ENCODE data around the gene HFE.
"Not testable (repeated sequence)": the region's sequence is repeated elsewhere in the genome, so short reads cannot be mapped to it uniquely, and the experiment has no call there.

Gene HFE

DNA sequence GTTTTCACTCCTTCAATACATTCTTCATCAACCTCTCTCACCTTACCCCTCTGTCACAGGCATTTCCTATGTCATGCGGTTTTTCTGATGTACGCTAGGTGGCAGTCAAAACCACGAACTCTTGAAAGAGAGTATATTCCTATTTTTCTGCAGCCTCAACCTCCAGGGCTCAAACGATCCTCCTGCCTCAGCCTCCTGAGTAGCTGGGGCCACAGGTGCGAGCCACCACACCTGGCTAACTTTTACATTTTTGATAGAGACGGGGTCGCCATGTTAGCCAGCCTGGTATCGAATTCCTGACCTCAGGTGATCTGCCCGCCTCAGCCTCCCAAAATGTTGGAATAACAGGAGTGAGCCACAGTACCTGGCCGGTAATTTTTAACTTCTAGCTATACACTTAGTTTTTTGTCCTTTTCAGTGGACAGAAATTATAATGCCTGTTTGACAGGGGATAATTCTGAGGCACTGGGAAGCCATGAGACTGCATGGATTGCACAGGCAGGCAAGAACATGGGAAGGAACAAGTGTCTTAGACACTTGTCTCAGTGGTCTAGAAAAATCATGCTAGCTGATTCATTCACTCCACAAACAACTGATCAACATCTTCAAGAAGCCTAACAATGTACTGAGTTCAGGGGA, 22.5 kb upstream of the HFE start:
- FAIRE-seq, result no peak

DNA sequence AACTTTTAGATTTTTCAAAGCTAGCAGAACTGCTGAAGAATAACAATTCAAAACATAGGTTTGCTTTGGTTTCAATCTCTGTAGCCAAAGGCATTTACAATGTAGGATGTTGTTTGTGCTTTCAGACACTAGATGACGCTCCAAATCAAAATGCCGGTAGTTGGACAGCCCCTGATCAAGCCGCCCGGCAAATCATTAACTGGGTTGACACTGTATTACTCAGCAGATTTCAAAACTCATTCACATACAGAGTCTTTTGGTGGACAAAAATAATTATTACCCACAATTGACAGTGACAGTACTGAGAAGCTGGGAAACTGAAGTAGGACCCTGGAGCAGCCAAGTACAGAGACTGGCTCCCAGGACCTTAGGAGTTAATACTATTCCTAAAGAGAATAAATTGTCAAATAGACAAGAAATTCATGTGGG, 21.3 kb upstream of the HFE start:
- FAIRE-seq, result peak; percentile 80

DNA sequence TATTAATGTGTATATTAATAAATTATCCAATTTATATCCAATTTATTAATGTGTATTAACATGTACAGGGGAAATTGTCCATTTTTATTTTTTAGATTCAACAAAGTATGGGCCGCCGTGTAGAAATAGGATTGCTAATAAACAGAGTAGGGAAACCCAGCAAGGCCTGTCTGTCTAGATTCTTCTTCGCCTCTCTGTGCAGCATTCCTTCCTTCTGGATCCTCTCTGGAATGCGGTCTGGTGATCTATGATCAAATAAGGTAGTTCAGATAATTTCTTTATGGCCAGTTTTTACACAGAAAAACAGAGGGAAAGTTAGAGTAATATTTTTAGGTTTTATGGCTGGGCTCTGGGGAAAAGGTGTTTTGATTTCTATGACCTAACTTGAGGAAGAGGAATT, 19.9 kb upstream of the HFE start:
- no peak for FAIRE-seq

GRCh38 chr6:26068036-26068435, 19.2 kb upstream of the HFE start:
- FAIRE-seq, result no peak

DNA sequence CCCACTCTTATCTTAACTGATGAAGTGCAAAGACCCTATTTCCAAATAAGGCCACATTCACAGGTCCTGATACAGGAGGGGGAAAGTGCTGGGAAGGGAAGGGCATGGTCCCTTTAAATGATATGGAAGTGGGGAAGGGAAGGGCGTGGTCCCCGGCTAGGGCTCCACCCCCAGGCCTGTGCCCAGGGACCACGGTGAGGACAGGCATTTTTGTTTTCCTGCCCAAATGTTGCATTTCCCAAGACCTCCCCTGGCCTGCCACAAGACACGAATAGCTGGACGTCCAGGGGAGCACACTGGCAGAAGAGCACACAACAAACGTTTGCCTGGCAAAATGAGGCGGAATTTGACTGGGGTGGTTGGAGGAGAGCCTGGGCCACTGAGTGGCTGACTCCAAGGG, 16.1 kb upstream of the HFE start:
- FAIRE-seq, result no peak

GRCh38 chr6:26075063-26075717, 12.0 kb upstream of the HFE start:
- no peak for FAIRE-seq

GRCh38 chr6:26078066-26078465, 9.2 kb upstream of the HFE start:
- FAIRE-seq, result not testable (repeated sequence)

DNA sequence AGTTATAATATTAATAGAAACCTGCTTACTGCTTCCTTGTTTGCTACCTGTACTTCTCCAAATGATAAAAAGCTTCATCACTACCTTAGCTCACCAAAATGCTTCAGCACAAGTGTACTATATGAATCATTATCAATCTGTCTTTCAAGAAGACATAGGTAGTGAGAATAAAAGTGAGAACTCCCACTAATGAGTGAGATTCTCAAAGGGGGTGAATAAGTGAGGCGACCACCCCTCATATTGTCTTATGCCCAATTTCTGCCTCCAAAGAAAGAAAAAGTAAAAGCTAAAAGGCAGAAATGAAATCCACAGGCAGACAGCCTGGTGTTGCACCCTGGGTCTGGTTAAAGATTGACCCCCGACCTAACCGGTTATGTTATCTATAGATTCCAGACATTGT, 6.1 kb upstream of the HFE start:
- not testable (repeated sequence) for FAIRE-seq

DNA sequence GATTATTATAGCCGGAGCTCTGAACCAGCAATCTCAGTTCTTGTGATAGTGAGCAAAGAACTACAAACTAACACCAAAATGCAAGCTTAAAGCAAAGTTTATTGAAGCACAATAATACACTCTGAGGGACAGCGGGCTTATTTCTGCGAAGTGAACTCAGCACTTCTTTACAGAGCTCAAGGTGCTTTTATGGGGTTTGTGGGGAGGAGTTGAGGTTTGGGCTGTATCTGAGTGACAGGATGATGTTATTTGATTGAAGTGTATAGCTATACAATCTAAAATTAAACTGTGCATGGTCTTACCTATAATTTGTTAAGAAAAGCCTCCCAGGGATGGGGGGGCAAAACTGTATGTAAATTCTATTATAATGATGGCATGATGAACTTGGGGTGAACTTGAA, 1.0 kb upstream of the HFE start:
- no peak for FAIRE-seq

- FAIRE-seq, result no peak
These were observed 1.1 kb downstream of the HFE start for GRCh38 chr6:26088344-26088743.

GRCh38 chr6:26089272-26089671, 2.0 kb downstream of the HFE start:
- no peak for FAIRE-seq

- no peak for FAIRE-seq
These were observed 5.2 kb downstream of the HFE start for GRCh38 chr6:26092443-26092842.

GRCh38 chr6:26094036-26094435, 6.8 kb downstream of the HFE start:
- FAIRE-seq, result no peak

DNA sequence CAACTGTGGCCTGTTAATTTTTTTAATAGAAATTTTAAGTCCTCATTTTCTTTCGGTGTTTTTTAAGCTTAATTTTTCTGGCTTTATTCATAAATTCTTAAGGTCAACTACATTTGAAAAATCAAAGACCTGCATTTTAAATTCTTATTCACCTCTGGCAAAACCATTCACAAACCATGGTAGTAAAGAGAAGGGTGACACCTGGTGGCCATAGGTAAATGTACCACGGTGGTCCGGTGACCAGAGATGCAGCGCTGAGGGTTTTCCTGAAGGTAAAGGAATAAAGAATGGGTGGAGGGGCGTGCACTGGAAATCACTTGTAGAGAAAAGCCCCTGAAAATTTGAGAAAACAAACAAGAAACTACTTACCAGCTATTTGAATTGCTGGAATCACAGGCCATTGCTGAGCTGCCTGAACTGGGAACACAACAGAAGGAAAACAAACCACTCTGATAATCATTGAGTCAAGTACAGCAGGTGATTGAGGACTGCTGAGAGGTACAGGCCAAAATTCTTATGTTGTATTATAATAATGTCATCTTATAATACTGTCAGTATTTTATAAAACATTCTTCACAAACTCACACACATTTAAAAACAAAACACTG, 10.1 kb downstream of the HFE start:
- no peak for FAIRE-seq

DNA sequence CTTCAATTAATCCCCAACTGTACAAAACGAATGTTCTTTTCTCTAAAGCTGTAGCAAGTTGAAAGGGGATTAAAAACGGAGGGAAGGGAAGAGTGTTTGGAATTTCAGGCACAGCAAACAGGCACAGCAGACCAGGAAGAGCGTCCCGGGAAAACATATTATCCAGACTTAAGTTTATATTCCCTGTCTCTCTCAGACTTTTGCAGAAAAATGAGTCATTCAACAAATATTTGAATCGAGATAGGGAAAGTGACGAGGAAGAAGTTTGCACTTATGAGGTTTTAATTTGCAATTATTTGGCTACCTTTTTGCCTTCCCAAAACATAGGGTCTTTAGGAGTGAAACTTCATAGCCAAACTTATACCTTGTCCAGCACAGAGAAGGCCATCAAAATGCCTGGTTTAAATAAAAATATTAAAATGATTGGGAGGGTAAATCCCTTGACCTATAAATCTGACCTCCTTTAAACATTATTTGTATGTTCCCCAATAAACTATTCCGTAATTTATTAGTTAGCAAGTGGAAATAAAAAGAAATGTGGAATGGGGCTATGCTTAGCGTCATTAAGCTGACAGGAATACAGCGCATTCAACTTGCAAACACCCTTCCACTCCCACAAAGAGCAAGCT, 16.0 kb downstream of the HFE start:
- no peak for FAIRE-seq

DNA sequence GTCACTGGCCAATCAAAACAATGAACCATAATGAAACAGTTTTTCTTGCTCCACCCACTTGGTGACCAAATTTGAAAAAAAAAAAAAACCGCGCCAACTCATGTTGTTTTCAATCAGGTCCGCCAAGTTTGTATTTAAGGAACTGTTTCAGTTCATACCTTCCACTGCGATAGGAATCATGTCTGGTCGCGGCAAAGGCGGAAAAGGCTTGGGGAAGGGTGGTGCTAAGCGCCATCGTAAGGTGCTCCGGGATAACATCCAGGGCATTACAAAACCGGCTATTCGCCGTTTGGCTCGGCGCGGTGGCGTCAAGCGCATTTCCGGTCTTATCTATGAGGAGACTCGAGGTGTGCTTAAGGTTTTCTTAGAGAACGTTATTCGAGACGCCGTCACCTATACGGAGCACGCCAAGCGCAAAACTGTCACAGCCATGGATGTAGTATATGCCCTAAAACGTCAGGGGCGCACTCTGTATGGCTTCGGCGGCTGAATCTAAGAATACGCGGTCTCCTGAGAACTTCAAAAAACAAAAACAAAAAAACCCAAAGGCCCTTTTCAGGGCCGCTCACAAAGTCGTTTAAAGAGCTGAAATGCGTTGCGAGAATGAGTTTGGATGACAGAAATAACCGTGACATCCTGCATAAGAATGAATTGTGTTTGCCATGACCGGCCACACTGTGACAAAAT, 16.7 kb downstream of the HFE start:
- peak; percentile 85 for FAIRE-seq

DNA sequence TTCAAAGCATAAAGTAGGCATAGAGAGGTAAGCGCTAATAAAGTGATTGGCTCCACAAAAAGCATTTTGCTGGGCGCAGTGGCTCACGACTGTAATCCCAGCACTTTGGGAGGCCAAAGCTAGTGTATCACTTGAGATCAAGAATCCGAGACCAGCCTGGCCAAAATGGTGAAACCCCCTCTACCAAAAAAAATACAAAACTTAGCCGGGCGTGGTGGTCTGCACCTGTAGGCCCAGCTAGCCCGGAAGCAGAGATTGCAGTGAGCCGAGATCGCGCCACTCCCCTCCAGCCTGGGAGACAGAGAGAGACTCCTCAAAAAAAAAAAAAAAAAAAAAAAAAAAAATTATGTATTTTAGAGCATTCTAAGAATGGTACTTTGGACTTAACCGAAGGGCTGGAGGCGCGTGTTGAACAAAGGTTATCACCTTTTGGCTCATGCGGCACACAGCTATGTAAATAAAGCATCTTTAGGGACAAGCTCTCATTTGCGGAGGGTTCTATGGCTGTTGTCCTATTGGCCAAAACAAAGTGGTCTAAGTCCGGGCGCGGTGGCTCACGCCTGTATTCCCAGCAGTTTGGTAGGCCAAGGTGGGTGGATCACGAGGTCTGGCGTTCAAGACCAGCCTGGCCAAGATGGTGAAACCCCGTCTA, 17.4 kb downstream of the HFE start:
- FAIRE-seq, result no peak

- FAIRE-seq, result no peak
These were observed 18.0 kb downstream of the HFE start for GRCh38 chr6:26105109-26105730.

DNA sequence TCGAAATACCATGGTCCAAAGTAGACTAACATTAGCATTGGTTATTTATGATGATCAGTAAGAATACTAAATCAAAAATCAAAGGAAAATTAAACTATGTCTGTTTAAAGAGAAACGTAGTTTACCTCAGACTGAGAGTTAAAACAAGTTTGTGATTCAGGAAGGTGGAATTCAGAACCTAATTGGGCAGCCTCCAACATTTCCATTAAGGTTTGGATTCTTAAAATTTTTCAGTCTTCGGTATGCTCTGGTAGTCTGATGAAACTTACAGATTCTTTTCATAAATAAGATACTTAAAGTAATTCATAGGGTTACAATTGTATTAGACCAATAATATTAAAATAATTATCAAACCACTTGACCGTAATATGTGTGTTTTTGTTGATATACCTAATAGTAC, 18.6 kb downstream of the HFE start:
- FAIRE-seq, result no peak

DNA sequence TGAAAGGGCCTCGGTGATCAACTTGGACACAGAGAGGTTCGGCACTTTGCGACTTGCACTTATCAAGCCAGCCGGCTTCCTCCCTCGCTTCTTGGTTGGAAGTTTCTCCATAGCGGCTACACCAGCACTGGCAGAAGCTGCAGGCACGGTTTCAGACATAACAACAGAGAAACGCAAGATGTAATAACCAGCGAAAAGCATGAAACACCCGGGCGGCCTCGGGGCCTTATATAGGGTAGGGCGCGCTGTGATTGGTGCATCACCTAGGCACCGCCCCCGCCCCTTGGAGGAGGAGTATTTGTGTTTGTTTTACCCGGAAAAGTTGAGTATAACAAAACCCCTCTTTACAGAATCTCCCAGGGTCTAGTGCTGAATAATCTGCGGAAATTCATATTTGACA, 20.7 kb downstream of the HFE start:
- no peak for FAIRE-seq

GRCh38 chr6:26109772-26110171, 22.5 kb downstream of the HFE start:
- FAIRE-seq, result no peak

GRCh38 chr6:26113570-26113969, 26.3 kb downstream of the HFE start:
- no peak for FAIRE-seq
